Lower lobe of right lung (tissue), 2 donors: ENCODE measurements around the gene HSPH1. TPM values are rescaled to one million over a fixed set of nuclear protein-coding genes. Genes with fewer than 3 reads are reported as not detected.

ENCODE experiments used
- ATAC-seq, 2 donors: fragments of 200-7000 bp; cut with Tn5 transposase; one replicate each; pipeline ENCODE4 v1.9.1; 2020 to 2022; ENCODE audit warnings: mild to moderate bottlenecking in 2 of 2, moderate library complexity in 2 of 2
- DNase-seq: peaks from one replicate; pipeline ENCODE4 v3.0.0-alpha.2; 2020
- H3K27ac ChIP-seq: fragments of 200-600 bp; one replicate; pipeline ENCODE4 v1.8.0; 2022
- H3K27me3 ChIP-seq: fragments of 200-600 bp; one replicate; pipeline ENCODE4 v1.8.0; 2022; ENCODE audit warnings: low read depth
- H3K36me3 ChIP-seq: fragments of 200-600 bp; one replicate; pipeline ENCODE4 v1.8.0; 2022; ENCODE audit warnings: mild to moderate bottlenecking
- H3K4me1 ChIP-seq: fragments of 200-600 bp; one replicate; pipeline ENCODE4 v1.8.0; 2022
- H3K4me3 ChIP-seq: fragments of 200-600 bp; one replicate; pipeline ENCODE4 v1.8.0; 2022; ENCODE audit warnings: mild to moderate bottlenecking
- H3K9me3 ChIP-seq: fragments of 200-600 bp; one replicate; pipeline ENCODE4 v1.8.0; 2022
- intact Hi-C: fragments of 100-400 bp; cut with DNase I; formaldehyde crosslinking; loops from one replicate; pipeline ENCODE4 v1.11.0; 2022
- total RNA-seq: library from RNA; stranded (reverse); fragmentation: NEBNext Ultra II Directional; extraction: Animal tissue kit (Norgen Biotek cat#: 25700); gene quantifications from one replicate; pipeline ENCODE4 v1.2.1, GENCODE V29; 2021
- TF ChIP-seq, protein P1 (sequence below): fragments of 200-600 bp; IDR thresholded peaks from one replicate; pipeline ENCODE4 v1.8.0; 2022; ENCODE audit warnings: antibody characterized with exemption, mild to moderate bottlenecking
- donor health status: DM: no; HTN: yes; CAD: no; lungs with severe emphysema.

Gene HSPH1
- total RNA-seq, 1 donor from 2014 or later, result 108 TPM

DNA sequence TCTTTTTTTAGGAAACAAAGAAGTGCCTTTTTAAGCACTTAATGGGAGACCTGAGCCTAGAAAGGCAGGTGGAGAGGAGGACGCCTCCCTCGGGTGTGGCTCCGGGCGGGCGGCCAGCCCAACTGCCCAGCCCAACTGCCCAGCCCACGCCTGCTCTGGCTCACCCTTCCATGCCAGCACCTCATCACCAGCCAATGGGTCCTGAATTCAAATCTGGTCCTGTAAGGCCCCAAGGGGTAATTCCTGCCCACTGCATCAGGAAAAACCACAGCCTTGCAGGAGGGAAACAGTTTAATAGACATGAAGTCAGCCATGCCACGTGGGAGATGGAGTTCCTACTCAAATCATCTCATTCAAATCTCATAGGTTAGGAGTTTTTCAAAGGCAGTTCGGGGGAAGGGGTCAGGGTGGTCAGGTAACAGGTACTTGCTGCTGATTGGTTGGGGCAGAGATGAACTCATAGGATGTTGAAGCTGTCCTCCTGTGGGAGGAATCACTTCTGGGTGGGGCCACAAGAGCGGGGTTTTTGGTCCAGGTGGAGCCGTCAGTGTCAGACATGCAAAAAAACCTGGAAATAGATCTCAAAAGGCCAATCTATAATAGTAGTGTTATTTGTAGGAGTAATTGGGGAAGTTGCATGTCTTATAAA lies 64.9 kb downstream of the HSPH1 start:
- no peaks in the 10 kb centered on the region for H3K4me1 ChIP-seq
- TF ChIP-seq, protein P1, sequence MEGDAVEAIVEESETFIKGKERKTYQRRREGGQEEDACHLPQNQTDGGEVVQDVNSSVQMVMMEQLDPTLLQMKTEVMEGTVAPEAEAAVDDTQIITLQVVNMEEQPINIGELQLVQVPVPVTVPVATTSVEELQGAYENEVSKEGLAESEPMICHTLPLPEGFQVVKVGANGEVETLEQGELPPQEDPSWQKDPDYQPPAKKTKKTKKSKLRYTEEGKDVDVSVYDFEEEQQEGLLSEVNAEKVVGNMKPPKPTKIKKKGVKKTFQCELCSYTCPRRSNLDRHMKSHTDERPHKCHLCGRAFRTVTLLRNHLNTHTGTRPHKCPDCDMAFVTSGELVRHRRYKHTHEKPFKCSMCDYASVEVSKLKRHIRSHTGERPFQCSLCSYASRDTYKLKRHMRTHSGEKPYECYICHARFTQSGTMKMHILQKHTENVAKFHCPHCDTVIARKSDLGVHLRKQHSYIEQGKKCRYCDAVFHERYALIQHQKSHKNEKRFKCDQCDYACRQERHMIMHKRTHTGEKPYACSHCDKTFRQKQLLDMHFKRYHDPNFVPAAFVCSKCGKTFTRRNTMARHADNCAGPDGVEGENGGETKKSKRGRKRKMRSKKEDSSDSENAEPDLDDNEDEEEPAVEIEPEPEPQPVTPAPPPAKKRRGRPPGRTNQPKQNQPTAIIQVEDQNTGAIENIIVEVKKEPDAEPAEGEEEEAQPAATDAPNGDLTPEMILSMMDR, result no peak
- H3K27me3 ChIP-seq, result peaks cover 3% of the 10 kb centered on the region
- no peak for DNase-seq
- intact Hi-C loops, result no loop called here
- ATAC-seq, result peak; percentile 48 to 64
- H3K36me3 ChIP-seq, result no peaks in the 10 kb centered on the region
- no peak overlapping the region for H3K4me3 ChIP-seq
- H3K27ac ChIP-seq, result no peak overlapping the region
- H3K9me3 ChIP-seq, result no peaks in the 10 kb centered on the region

DNA sequence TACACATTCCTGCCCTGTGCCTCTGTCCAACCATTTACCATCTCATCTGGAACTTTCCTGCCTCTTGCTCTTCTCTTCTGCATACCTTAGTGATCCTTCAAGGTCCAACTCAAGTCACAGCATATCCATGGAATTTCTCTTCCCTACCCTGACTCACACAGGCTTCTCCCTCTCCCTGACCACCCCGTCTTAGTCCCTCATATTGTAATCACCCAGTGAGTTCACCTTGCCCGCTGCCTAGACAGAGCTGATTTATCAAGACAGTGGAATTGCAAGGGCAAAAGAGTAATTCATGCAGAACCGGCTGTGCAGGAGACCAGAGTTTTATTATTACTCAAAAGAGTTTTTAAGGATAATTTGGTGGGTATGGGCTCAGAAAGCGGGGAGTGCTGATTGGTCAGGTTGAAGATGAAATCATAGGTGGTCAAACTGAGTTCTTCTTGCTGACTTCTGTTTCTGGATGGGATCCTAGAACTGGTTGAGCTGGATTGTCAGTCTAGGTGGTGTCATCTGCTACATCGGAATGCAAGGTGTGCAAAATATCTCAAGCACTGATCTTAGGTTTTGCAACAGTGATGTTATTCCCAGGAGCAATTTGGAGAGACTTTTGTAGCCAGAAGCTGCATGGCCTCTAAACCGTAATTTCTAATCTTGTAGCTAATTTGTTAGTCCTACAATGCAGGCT lies 67.2 kb downstream of the HSPH1 start:
- H3K27me3 ChIP-seq, result peaks cover 3% of the 10 kb centered on the region
- H3K9me3 ChIP-seq, result no peaks in the 10 kb centered on the region
- DNase-seq (no peak), ATAC-seq (no peak)
- no peaks in the 10 kb centered on the region for H3K4me1 ChIP-seq
- H3K36me3 ChIP-seq, result no peaks in the 10 kb centered on the region
- TF ChIP-seq, protein P1, result no peak
- intact Hi-C loops, result no loop called here
- no peak overlapping the region for H3K4me3 ChIP-seq
- H3K27ac ChIP-seq, result no peak overlapping the region

DNA sequence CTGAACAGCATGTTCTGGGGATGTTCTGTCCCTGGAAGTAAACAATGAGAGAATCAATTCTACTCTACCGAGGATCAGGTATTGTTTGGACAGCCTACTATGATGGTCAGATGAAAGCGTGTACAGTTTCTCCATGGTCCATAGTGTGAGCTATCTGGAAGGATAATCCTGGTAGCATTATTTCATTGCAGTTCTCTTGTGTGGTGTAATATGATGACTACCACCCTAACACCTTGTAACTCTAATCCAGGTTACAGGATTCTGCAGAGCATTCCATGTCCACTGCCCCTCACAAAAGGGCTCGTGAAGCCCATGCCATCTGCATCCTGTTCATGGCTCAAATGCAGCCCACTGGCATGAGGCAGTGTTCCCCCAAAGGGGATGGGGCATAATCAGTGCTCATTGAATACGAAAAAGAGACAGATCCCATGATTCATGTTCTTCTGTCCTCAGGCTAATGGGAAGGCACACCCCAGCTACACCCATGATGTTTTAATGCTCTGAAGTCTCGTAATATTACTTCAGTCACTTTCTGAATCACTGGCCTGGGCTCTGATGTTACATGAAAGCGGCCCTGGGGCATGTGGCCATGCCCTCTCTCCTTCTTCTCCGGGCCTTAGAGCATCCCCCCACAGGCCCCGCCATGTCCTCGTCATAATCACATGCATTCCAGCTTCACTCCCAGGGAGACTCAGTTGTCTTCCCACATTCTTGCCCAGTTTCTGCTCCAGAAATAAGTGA lies 68.4 kb downstream of the HSPH1 start:
- Histone ChIP-seq H3K27ac (no peak overlapping the region), H3K27me3 (peaks cover 3% of the 10 kb centered on the region), H3K4me1 (no peaks in the 10 kb centered on the region), H3K9me3 (no peaks in the 10 kb centered on the region), H3K4me3 (no peak overlapping the region), H3K36me3 (no peaks in the 10 kb centered on the region)
- DNase-seq (no peak), ATAC-seq (no peak)
- intact Hi-C loops, result no loop called here
- TF ChIP-seq, protein P1, result no peak

DNA sequence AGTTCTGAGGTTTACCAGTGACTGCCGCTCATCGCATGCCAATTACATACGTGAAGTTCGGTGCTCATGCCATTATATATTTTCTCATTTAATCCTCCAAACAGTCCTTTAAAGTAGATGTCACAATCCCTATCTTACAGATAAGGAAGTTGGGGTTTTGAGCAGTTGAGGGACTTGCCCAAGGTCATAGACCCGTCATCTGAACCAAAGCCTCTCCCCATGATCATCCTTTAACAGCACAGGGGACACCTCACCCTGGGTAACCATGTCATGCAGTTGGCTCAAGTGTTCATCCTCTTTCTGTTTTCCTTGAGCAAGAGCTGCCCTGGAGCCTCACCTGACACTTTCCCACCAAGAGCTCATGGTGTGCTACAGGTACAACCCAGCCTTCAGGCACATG lies 69.1 kb downstream of the HSPH1 start:
- no peak overlapping the region for H3K4me3 ChIP-seq
- intact Hi-C loops, result no loop called here
- DNase-seq, result no peak
- no peaks in the 10 kb centered on the region for H3K36me3 ChIP-seq
- H3K27me3 ChIP-seq, result peaks cover 3% of the 10 kb centered on the region
- ATAC-seq, result no peak
- TF ChIP-seq, protein P1, result no peak
- H3K9me3 ChIP-seq, result no peaks in the 10 kb centered on the region
- no peaks in the 10 kb centered on the region for H3K4me1 ChIP-seq
- H3K27ac ChIP-seq, result no peak overlapping the region

DNA sequence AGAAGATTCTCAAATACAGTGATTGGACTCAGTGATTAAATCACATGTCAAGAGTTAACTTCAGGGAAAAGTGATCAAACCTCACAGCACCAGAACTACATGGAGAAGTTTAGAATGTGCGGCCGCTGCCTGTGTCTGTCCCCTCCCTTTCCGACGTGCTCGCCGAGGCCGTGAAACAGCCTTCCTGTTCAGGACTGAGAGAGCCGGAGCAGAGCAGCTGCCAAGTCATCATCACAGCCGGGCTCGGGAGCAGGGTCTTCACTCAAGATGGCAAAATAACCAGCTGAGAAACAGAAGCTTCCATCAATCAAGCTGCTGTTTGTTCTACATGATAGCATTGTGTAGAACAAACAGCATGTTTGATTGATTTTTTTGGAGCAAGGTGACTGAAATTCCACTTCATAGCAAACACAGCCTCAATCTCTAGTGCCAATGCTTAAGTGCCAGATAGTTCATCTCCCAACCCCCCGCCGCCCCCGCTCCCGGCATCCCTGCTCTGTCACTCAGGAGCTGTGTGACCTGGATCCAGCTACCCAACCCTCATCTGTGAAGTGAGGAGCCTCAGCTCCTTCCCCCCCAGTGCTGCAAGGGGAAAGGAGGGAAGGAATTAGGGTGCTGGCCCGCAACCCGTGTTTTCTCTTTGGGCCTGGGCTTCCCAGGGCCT lies 70.6 kb downstream of the HSPH1 start:
- no peak overlapping the region for H3K4me3 ChIP-seq
- peak in 1 of 2 donors; percentile 28 for ATAC-seq
- intact Hi-C loops, result no loop called here

More for the DNA sequence above, 70.6 kb downstream of the HSPH1 start:
- H3K36me3 ChIP-seq, result no peaks in the 10 kb centered on the region
- TF ChIP-seq, protein P1, result no peak
- no peaks in the 10 kb centered on the region for H3K9me3 ChIP-seq
- no peaks in the 10 kb centered on the region for H3K27me3 ChIP-seq
- DNase-seq, result no peak
- no peaks in the 10 kb centered on the region for H3K4me1 ChIP-seq
- no peak overlapping the region for H3K27ac ChIP-seq
